ENCODE data around the gene TSFM. TPM values are rescaled to one million over a fixed set of nuclear protein-coding genes. Genes with fewer than 3 reads are reported as not detected.

The TSFM gene
- total RNA-seq, 1 experiment from 2014 or later, result 40.3 TPM

DNA sequence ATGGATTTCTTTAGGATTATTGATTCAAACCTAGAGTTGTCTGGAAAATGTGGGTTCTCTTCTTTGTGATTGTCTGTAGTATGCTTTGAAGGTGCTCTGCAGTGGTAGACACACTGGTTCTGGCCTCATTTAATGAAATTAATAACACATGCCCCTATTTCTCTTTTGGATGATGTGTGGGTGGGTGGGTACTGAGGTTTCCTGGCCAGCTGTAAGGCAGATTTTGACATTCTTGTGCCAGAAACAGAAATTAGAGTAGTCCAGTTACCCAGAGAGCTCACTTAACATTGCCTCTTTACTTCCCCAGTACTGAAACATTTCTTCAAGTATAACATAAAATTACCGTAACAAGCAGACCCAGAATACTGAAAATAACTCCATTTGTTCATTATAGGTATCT, 14.4 kb downstream of the TSFM start:
- in situ Hi-C loops (cut with HindIII; ENCODE audit: low pct_unique_long_range_greater_than_20kb, low sequenced_read_pairs), result no loop called here
- ATAC-seq, result no peak
- Histone ChIP-seq H3K4me3 (ENCODE audit: low read depth in 2 of 2, low read length in 2 of 2) (no peak overlapping the region), H3K36me3 (ENCODE audit: control insufficient read depth, insufficient read depth, low read length) (peaks cover 3% of the 10 kb centered on the region), H3K27me3 (ENCODE audit: control insufficient read depth, insufficient read depth, low read length) (no peaks in the 10 kb centered on the region), H3K27ac (ENCODE audit: low read length) (no peak overlapping the region), H3K9me3 (ENCODE audit: control insufficient read depth, insufficient read depth, low read depth, low read length) (no peaks in the 10 kb centered on the region), H3K4me1 (ENCODE audit: control insufficient read depth, insufficient read depth, low read length) (no peaks in the 10 kb centered on the region)
- TF ChIP-seq SIN3A (IDR thresholded peaks at IDR 0.05; ENCODE audit: borderline replicate concordance, insufficient read depth, low read depth, low read length) (no peak), CTCF (IDR thresholded peaks at IDR 0.05) (no peak), POLR2AphosphoS5 (IDR thresholded peaks at IDR 0.05; ENCODE audit: low read depth, low read length) (no peak), TCF7L2 (IDR thresholded peaks at IDR 0.05; ENCODE audit: low read depth, low read length) (no peak)
- TF ChIP-seq, protein P1, sequence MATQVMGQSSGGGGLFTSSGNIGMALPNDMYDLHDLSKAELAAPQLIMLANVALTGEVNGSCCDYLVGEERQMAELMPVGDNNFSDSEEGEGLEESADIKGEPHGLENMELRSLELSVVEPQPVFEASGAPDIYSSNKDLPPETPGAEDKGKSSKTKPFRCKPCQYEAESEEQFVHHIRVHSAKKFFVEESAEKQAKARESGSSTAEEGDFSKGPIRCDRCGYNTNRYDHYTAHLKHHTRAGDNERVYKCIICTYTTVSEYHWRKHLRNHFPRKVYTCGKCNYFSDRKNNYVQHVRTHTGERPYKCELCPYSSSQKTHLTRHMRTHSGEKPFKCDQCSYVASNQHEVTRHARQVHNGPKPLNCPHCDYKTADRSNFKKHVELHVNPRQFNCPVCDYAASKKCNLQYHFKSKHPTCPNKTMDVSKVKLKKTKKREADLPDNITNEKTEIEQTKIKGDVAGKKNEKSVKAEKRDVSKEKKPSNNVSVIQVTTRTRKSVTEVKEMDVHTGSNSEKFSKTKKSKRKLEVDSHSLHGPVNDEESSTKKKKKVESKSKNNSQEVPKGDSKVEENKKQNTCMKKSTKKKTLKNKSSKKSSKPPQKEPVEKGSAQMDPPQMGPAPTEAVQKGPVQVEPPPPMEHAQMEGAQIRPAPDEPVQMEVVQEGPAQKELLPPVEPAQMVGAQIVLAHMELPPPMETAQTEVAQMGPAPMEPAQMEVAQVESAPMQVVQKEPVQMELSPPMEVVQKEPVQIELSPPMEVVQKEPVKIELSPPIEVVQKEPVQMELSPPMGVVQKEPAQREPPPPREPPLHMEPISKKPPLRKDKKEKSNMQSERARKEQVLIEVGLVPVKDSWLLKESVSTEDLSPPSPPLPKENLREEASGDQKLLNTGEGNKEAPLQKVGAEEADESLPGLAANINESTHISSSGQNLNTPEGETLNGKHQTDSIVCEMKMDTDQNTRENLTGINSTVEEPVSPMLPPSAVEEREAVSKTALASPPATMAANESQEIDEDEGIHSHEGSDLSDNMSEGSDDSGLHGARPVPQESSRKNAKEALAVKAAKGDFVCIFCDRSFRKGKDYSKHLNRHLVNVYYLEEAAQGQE (IDR thresholded peaks at IDR 0.05; ENCODE audit: insufficient read depth in 1 of 2, low read depth in 2 of 2, low read length in 1 of 2), result no peak
- POLR2A ChIA-PET, result no interaction called here
- intact Hi-C loops (cut with micrococcal nuclease; ENCODE audit: unreplicated experiment), result no loop called here
- CTCF ChIA-PET, result no interaction called here
- no peak for DNase-seq (ENCODE audit: low read depth, low spot score)
- no TSS peak for BruUV-seq (replicated peaks)

DNA sequence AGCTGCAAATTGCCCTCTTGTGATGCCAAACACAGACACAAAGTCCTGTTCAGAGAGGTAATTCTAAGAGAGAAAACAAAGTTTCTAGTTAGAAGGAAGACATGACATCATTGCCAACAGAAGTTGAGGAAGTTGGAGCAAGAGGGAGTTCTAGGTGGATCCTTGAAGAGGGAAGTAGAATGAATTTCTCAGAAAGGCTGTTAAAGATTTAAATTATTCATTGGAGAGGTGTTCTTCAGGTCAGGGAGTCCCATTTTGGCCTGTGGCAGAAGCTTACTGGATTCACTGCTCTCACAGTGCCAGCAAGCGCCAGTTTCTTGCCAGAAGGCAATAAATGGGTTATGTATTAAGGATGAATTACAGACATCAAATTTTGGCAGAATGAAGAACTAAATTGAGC, 15.3 kb downstream of the TSFM start:
- intact Hi-C loops (cut with micrococcal nuclease; ENCODE audit: unreplicated experiment) (no loop called here), in situ Hi-C loops (cut with HindIII; ENCODE audit: low pct_unique_long_range_greater_than_20kb, low sequenced_read_pairs) (no loop called here)
- ATAC-seq (no peak), DNase-seq (ENCODE audit: low read depth, low spot score) (no peak)
- ChIA-PET CTCF (interaction anchor here (0.6 kb wide), 1 partner anchor 62 kb away, joined by 3 read pairs; no protein-coding TSS in a partner anchor), POLR2A (no interaction called here)
- Histone ChIP-seq H3K4me3 (ENCODE audit: low read depth in 2 of 2, low read length in 2 of 2) (no peak overlapping the region), H3K9me3 (ENCODE audit: control insufficient read depth, insufficient read depth, low read depth, low read length) (no peaks in the 10 kb centered on the region), H3K27ac (ENCODE audit: low read length) (no peak overlapping the region), H3K4me1 (ENCODE audit: control insufficient read depth, insufficient read depth, low read length) (no peaks in the 10 kb centered on the region), H3K27me3 (ENCODE audit: control insufficient read depth, insufficient read depth, low read length) (no peaks in the 10 kb centered on the region), H3K36me3 (ENCODE audit: control insufficient read depth, insufficient read depth, low read length) (peaks cover 3% of the 10 kb centered on the region)
- TF ChIP-seq CTCF (IDR thresholded peaks at IDR 0.05), result no peak
- TF ChIP-seq, protein P1 (IDR thresholded peaks at IDR 0.05; ENCODE audit: insufficient read depth in 1 of 2, low read depth in 2 of 2, low read length in 1 of 2), result no peak
- no peak for TF ChIP-seq SIN3A (IDR thresholded peaks at IDR 0.05; ENCODE audit: borderline replicate concordance, insufficient read depth, low read depth, low read length)
- no peak for TF ChIP-seq POLR2AphosphoS5 (IDR thresholded peaks at IDR 0.05; ENCODE audit: low read depth, low read length)
- no peak for TF ChIP-seq TCF7L2 (IDR thresholded peaks at IDR 0.05; ENCODE audit: low read depth, low read length)
- no TSS peak for BruUV-seq (replicated peaks)

Data from Panc1 (cell line).